T47D (cell line): ENCODE results near the gene FREY1.

Experiments
- DNase-seq, 2 experiments: peaks; one replicate each; pipeline versions ENCODE4 v3.0.0 to v3.0.0-alpha.2; 2011 to 2012; ENCODE audit warnings: low read depth in 1 of 2, low spot score in 1 of 2
- JUND ChIP-seq: IDR thresholded peaks from 2 replicates; pipeline ENCODE4 v1.6.1; 2012; ENCODE audit warnings: low read depth
- in situ Hi-C: cut with HindIII; loops from 2 replicates; pipeline ENCODE4 v1.10.0; 2016; ENCODE audit warnings: low sequenced_read_pairs, low pct_unique_long_range_greater_than_20kb

The FREY1 gene

DNA sequence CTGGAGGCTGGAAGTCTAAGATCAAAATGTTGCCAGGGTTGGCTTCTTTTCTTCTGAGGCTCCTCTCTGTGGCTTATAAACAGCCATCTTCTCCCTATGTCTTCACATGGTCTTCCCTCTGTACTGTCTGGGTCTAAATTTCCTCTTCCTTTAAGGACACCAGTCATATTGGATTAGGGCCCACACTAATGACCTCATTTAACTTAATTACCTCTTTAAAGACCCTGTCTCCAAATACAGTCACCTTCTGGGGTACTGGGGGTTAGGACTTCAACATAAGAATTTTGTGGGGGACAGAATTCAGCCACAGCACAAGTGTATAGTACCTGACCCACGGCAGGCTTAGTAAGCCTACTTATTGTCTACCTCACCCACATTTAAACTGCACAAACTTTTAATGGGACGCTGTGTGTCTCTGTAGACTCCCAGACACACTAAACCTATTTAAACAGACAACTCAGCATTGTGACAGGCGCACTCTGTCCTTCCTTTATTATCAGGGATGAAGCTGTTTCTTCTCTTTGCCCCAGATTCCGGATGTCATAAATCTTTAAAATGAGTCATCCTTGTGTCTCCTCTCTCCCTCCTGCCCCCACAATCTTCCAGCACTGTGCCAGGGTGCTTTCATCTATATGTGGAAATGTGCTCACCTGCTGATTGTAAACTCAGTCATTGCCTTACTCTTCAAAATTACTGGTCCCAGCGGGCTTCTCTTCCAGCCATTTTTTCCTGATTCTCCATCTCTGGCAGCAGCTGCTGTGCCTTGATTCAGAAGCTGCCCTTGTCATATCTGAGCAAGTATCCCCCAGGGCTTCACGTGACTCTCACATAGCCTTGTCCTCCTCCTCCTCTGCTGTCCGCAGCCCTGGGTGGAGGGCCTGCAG, 27.0 kb downstream of the FREY1 start:
- no peak for TF ChIP-seq JUND
- in situ Hi-C loops = no loop called here
- DNase-seq = no peak

DNA sequence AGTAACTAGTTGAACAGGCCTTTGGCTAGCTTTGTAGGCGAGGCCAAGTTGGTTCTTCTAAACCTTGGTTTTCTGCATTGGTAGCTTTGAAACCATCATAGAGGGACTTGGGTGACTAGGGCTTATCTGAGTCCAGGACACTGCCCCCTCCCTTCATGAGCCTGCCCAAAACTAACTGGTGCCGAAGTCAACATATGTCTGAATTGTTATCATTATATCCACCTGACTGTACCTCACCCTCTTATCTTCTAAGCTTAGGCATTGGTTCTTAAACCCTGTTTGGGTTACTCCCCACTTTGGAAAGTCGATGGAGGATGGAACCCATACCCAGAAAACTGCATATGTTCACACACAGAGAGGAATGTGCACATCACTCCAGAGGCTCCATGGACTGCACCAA, 29.2 kb downstream of the FREY1 start:
- DNase-seq = no peak
- in situ Hi-C loops = no loop called here
- TF ChIP-seq JUND = no peak

DNA sequence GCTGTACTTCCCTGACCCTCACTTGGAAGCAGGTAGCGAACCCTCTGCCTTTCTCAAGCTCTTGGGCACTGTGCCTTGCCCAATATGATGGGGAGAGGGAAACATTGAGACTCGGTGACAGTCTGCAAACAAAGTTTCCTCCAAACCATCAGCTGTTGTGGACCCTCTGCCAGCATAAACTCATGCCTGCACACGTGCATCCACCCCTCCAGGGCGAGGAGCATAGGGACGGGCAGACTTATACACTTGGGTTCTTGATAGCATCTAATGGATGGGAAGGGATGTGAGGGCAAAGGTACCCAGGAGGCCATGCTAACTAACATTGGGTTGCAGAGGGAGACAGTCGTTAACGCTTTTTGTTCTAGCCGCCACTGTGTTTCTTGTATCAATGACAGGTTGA, 29.9 kb downstream of the FREY1 start:
- no peak for DNase-seq
- in situ Hi-C loops = no loop called here
- TF ChIP-seq JUND = no peak

DNA sequence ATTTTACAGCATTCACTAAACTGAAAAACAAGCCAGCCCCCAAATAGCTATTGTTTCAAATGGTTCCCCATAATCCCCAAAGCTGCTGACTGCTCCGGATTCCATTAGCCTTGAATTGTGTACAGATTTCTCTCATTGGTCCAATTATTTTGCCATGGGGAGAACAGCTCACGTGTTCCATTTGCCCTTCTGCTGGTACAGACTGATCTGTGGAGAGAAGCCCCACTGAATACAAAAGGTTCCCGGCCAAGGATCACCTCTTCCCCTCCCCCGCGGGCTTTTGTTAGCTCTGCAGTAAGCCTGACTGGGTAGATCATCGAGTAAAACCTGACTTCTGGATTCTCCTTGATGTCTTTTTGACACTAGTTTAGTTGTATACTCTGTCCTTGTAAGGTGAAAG, 30.7 kb downstream of the FREY1 start:
- TF ChIP-seq JUND = no peak
- in situ Hi-C loops = no loop called here
- no peak for DNase-seq

DNA sequence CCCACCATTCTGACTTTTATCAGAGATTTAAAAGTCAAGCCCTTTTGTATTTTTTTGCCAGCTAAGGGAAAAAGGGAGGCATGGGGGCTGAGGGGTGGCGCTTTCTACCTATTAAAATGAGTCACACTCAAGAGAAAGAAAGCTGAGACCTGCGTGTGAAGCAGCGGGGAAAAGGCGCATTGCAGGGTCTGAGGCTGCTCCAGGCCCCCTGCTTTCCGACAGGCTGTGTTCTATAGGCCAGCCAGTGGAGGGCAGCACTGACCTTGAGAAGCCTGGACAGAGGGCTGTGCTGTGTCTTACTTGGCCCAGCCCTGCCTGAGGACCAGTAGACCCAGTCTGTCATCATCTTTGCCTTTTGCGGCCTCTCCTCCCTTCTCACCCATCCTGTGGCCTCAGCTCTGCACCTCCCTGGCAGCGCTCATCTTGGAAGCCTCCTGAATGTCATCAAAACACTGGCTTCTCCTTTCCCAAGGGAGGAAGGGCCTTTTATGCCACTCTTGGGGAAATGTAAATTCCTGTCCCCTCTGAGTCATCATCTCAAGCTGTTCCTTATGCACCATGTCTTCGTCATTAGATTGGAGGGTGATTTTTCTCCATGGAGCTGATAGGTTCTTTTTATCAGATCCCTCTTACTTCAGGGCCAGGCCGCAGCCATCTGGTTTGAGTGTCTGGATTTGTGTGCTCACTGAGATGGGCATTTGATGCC, 34.3 kb downstream of the FREY1 start:
- TF ChIP-seq JUND = no peak
- in situ Hi-C loops = no loop called here
- peak; percentile 76 to 84 for DNase-seq

DNA sequence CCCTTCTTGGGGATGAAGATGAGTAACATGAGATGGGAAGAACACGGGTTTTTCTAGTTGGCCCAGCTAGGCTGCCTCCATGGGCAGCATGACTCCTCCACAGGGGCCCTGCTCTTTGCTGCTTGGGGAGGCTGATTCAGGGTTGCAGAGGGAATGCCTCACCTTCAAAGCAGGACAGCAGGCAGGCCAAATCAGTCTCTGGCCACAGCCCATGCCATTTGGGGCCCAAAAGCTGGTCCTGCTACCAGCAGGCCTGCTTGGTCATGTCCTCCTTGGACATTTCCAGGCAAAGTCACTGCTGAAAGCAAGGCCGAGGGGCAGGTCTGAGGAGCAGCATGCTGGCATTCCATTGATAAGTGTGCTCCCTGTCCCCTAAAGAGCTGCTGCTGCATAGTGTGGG, 35.4 kb downstream of the FREY1 start:
- in situ Hi-C loops = no loop called here
- no peak for DNase-seq
- TF ChIP-seq JUND = no peak

DNA sequence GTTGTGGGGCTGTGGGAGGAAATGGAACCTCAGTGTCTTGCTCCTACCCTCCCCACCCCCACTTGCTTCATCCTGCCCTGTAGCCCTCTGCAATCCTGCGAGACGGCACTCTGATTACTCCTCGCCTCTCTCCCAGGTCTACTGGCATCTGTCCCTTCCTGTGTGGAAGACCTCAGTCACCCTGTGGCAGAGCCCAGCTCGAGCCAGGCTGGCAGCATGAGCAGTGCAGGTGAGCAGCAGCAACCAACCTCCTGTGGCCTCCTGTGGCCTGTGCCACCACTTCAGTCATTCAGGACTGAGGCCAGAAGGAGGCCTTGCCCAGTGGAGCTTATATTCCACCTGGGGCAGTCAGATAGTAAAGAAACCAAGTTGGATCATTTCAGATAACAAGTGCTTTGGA, 36.4 kb downstream of the FREY1 start:
- DNase-seq = no peak
- no peak for TF ChIP-seq JUND
- in situ Hi-C loops = no loop called here

DNA sequence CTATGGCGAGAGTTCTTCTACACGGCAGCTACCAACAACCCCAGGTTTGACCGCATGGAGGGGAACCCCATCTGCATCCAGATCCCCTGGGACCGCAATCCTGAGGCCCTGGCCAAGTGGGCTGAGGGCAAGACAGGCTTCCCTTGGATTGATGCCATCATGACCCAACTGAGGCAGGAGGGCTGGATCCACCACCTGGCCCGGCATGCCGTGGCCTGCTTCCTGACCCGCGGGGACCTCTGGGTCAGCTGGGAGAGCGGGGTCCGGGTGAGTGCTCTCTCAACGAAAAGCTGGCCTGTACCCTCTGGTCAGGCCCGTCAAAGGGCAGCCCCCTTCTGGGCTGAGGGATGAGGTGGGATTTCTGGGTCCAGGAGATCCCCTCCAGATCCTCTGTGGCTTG, 37.5 kb downstream of the FREY1 start:
- no peak for DNase-seq
- no peak for TF ChIP-seq JUND
- in situ Hi-C loops = no loop called here

DNA sequence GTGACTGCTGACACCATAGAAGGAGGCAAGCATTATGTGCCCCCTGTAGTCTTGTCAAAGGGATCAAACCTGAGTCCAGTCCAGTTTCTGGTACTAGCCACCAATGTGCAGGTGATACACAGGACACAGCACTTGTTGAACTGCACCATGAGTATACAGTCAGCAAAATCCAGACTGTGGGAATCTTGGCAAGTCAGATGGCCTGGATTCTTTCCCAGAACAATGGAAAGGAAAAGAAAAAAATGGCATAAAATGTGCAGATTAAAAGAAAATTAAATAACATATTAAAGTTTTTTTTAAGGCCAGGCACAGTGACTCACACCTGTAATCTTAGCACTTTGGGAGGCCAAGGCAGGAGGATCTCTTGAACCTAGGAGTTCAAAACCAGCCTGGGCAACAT, 43.0 kb downstream of the FREY1 start:
- in situ Hi-C loops = no loop called here
- no peak for TF ChIP-seq JUND
- DNase-seq = no peak

DNA sequence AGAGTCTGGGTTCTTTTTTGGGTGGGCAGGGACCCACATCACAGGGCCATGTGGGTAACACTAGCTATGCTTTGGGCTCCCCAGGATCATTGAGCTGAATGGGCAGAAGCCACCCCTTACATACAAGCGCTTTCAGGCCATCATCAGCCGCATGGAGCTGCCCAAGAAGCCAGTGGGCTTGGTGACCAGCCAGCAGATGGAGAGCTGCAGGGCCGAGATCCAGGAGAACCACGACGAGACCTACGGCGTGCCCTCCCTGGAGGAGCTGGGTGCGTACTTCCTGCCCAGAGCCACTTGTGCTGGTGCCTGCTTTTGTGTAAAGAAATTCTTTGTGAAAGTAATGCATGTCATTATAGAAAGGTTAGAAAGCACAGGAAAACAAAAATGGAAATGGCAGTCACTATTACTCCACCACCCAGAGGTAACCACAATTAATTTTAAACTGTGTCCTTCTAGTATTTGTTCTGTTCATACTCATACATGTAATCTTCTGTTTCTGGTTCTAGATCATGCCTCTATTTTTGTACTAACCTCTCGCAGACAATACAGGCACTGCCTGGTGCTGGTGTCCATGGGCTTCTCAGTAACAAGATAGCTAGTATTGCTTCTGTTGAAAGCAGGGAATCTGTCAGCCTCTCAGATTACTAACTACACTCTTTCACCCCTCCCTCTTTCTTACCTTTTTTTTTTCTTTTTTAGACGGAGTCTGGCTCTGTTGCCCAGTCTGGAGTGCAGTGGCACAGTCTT, 46.1 kb downstream of the FREY1 start:
- DNase-seq = no peak
- no peak for TF ChIP-seq JUND
- in situ Hi-C loops = no loop called here

DNA sequence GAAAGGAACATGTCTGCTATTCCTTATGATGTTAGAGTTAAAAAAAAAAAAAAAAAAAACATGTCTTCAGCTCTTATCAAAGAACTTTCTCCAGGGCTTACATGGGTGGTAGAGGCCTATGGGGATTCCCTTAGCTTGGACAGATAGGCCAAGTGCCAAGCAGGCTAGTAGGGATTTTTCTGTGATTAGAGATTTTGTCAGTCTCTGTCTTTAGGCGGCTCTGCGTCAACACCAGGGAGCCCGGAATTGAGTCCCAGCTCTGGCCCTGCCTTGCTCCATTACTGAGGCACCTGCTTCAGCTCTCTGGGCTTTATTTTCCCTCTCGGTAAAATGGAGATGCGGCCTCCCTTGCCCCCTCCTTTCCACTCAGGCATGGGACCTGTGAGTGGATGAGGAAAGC, 46.7 kb downstream of the FREY1 start:
- in situ Hi-C loops = no loop called here
- DNase-seq = no peak
- TF ChIP-seq JUND = no peak

DNA sequence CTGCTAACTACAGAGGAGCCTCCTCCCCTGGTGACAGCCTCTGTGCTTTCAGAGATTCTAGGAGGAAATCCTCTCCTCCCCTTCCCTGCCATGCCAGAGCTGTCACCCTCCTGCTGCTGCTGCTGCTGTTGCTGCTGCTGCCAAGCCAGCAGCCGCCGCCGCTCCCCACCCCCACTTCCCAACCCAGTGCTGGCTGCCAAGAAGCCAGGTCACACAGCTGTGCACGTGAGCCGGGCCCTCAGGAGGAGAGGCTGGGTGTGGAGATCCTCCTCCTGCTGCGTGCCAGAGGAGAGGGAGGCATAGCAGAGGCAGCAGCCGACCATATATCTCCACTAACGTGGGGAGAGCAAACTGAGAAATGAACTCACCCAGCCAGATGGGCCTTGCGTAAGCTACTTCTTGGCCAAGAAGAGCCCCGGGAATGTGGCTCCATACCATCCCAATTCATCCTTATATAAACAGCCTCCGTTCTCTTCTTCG, 47.4 kb downstream of the FREY1 start:
- no peak for TF ChIP-seq JUND
- peak in 1 of 2 experiments; percentile 59 for DNase-seq
- in situ Hi-C loops = no loop called here
